Measurements from ENCODE around the gene UBA7.
"Not testable (repeated sequence)": the region's sequence is repeated elsewhere in the genome, so short reads cannot be mapped to it uniquely, and the experiment has no call there.

UBA7 gene

GRCh38 chr3:49780080-49780974 lies 33.4 kb downstream of the UBA7 start:
- H3K9ac ChIP-seq (ENCODE audit: low read length) = no peak overlapping the region
- H3K4me3 ChIP-seq (ENCODE audit: low read length) = no peak overlapping the region
- no peak overlapping the region for H3K4me2 ChIP-seq (ENCODE audit: low read length)
- H3K4me1 ChIP-seq (ENCODE audit: low read length) = peaks cover 4% of the 10 kb centered on the region
- TF ChIP-seq EZH2phosphoT487 (IDR thresholded peaks at IDR 0.05; ENCODE audit: low read depth) (no peak), CTCF (IDR thresholded peaks at IDR 0.05; ENCODE audit: low read depth, low read length) (no peak)
- H3K9me3 ChIP-seq (ENCODE audit: insufficient read depth, low read length) = no peaks in the 10 kb centered on the region
- H3K79me2 ChIP-seq (ENCODE audit: low read length) = peaks cover 81% of the 10 kb centered on the region
- H3K36me3 ChIP-seq (replicated peaks; ENCODE audit: low read depth, low read length) = peaks cover 30% of the 10 kb centered on the region
- no peaks in the 10 kb centered on the region for H3K27me3 ChIP-seq (ENCODE audit: low read depth, low read length)
- H3K27ac ChIP-seq (ENCODE audit: low read length) = no peak overlapping the region
- no peak overlapping the region for H2AFZ ChIP-seq (ENCODE audit: low read depth, low read length)
- peaks cover 18% of the 10 kb centered on the region for H4K20me1 ChIP-seq (ENCODE audit: insufficient read depth, low read length)

- Histone ChIP-seq H3K36me3 (replicated peaks; ENCODE audit: low read depth, low read length) (peaks cover 31% of the 10 kb centered on the region), H2AFZ (ENCODE audit: low read depth, low read length) (no peak overlapping the region), H3K27me3 (ENCODE audit: low read depth, low read length) (no peaks in the 10 kb centered on the region), H3K4me3 (ENCODE audit: low read length) (no peak overlapping the region), H3K9me3 (ENCODE audit: insufficient read depth, low read length) (no peaks in the 10 kb centered on the region), H4K20me1 (ENCODE audit: insufficient read depth, low read length) (peaks cover 23% of the 10 kb centered on the region), H3K4me1 (ENCODE audit: low read length) (no peaks in the 10 kb centered on the region), H3K4me2 (ENCODE audit: low read length) (no peak overlapping the region), H3K79me2 (ENCODE audit: low read length) (peaks cover 79% of the 10 kb centered on the region), H3K9ac (ENCODE audit: low read length) (no peak overlapping the region), H3K27ac (ENCODE audit: low read length) (no peak overlapping the region)
- TF ChIP-seq CTCF (IDR thresholded peaks at IDR 0.05; ENCODE audit: low read depth, low read length) (no peak), EZH2phosphoT487 (IDR thresholded peaks at IDR 0.05; ENCODE audit: low read depth) (no peak)
These were observed 34.2 kb downstream of the UBA7 start for GRCh38 chr3:49779358-49780079.

GRCh38 chr3:49776101-49776500 lies 37.7 kb downstream of the UBA7 start:
- H3K4me2 ChIP-seq (ENCODE audit: low read length); H3K4me3 ChIP-seq (ENCODE audit: low read length); H3K27ac ChIP-seq (ENCODE audit: low read length); H3K9ac ChIP-seq (ENCODE audit: low read length); H3K4me1 ChIP-seq (ENCODE audit: low read length); H2AFZ ChIP-seq (ENCODE audit: low read depth, low read length); H3K9me3 ChIP-seq (ENCODE audit: insufficient read depth, low read length); H3K27me3 ChIP-seq (ENCODE audit: low read depth, low read length): not testable (repeated sequence)
- H3K36me3 ChIP-seq (replicated peaks; ENCODE audit: low read depth, low read length) = peaks cover 23% of the 10 kb centered on the region
- peaks cover 82% of the 10 kb centered on the region for H3K79me2 ChIP-seq (ENCODE audit: low read length)
- peaks cover 32% of the 10 kb centered on the region for H4K20me1 ChIP-seq (ENCODE audit: insufficient read depth, low read length)

GRCh38 chr3:49775538-49775937 lies 38.2 kb downstream of the UBA7 start:
- Histone ChIP-seq H3K4me3 (ENCODE audit: low read length) (no peak overlapping the region), H3K79me2 (ENCODE audit: low read length) (peaks cover 84% of the 10 kb centered on the region), H3K27me3 (ENCODE audit: low read depth, low read length) (no peaks in the 10 kb centered on the region), H2AFZ (ENCODE audit: low read depth, low read length) (no peak overlapping the region), H3K36me3 (replicated peaks; ENCODE audit: low read depth, low read length) (peaks cover 23% of the 10 kb centered on the region), H4K20me1 (ENCODE audit: insufficient read depth, low read length) (peaks cover 31% of the 10 kb centered on the region), H3K4me1 (ENCODE audit: low read length) (no peaks in the 10 kb centered on the region), H3K4me2 (ENCODE audit: low read length) (no peak overlapping the region), H3K9ac (ENCODE audit: low read length) (no peak overlapping the region), H3K9me3 (ENCODE audit: insufficient read depth, low read length) (no peaks in the 10 kb centered on the region), H3K27ac (ENCODE audit: low read length) (no peak overlapping the region)
- no peak for TF ChIP-seq CTCF (IDR thresholded peaks at IDR 0.05; ENCODE audit: low read depth, low read length)
- TF ChIP-seq EZH2phosphoT487 (IDR thresholded peaks at IDR 0.05; ENCODE audit: low read depth) = no peak
